T-helper 1 cell treated with Interleukin-12 subunit alpha and Interleukin-12 subunit beta and Interleukin-4 antibody, amounts not matched to agents 30 μg/mL and 1 μg/mL, for 36 hours (primary cell): ENCODE measurements around the gene HORMAD2.
A peak's percentile ranks its signal among the peaks of the same experiment; 100 is the strongest.
"Not testable (repeated sequence)": the region's sequence is repeated elsewhere in the genome, so short reads cannot be mapped to it uniquely, and the experiment has no call there.

Experiments used
- H3K27ac Mint-ChIP-seq: one replicate; pipeline ENCODE4 v1.8.0; 2021; ENCODE audit warnings: mild to moderate bottlenecking, mixed read lengths
- H3K27me3 Mint-ChIP-seq: one replicate; pipeline ENCODE4 v1.8.0; 2021; ENCODE audit warnings: low read depth, mixed read lengths
- H3K36me3 Mint-ChIP-seq: one replicate; pipeline ENCODE4 v1.8.0; 2021; ENCODE audit warnings: low read depth, mixed read lengths
- H3K4me1 Mint-ChIP-seq: one replicate; pipeline ENCODE4 v1.8.0; 2021; ENCODE audit warnings: low read depth, mixed read lengths
- H3K4me3 Mint-ChIP-seq: one replicate; pipeline ENCODE4 v1.8.0; 2021; ENCODE audit warnings: mild to moderate bottlenecking, moderate library complexity, mixed read lengths
- H3K9me3 Mint-ChIP-seq: one replicate; pipeline ENCODE4 v1.8.0; 2021; ENCODE audit warnings: mixed read lengths

The HORMAD2 gene

GRCh38 chr22:30074147-30074546 is 6.1 kb upstream of the HORMAD2 start:
- Mint-ChIP-seq H3K27me3 (peaks cover 34% of the 10 kb centered on the region), H3K9me3 (no peaks in the 10 kb centered on the region), H3K27ac (no peak overlapping the region), H3K4me3 (no peak overlapping the region), H3K36me3 (no peaks in the 10 kb centered on the region), H3K4me1 (peaks cover 14% of the 10 kb centered on the region)

DNA sequence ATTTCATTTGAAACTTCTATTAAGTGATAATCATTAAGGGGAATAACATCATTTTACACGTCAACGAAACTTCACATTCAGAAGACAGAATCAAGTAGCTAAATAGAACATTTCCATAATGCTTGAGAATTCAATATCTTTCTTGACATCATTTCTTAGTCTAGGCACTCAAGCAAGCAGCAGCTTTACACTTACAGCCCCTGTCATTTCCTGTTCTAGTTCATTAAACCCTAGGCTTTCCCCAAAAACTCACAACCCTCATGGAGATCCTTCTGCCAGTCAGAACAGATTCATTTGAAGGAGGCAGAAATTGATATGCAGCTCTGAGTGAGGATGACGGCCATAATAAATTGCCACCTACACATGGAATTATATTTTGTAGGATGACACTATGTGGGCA is 5.3 kb upstream of the HORMAD2 start:
- Mint-ChIP-seq H3K27ac (no peak overlapping the region), H3K36me3 (no peaks in the 10 kb centered on the region), H3K4me1 (peaks cover 17% of the 10 kb centered on the region), H3K4me3 (no peak overlapping the region), H3K9me3 (no peaks in the 10 kb centered on the region), H3K27me3 (peaks cover 34% of the 10 kb centered on the region)

GRCh38 chr22:30077279-30077880 is 2.9 kb upstream of the HORMAD2 start:
- H3K27me3 Mint-ChIP-seq, result peaks cover 31% of the 10 kb centered on the region
- no peak overlapping the region for H3K27ac Mint-ChIP-seq
- peaks cover 19% of the 10 kb centered on the region for H3K4me1 Mint-ChIP-seq
- peaks cover 4% of the 10 kb centered on the region for H3K9me3 Mint-ChIP-seq
- no peaks in the 10 kb centered on the region for H3K36me3 Mint-ChIP-seq
- H3K4me3 Mint-ChIP-seq, result no peak overlapping the region

- peak overlapping the region; percentile 80 for H3K27ac Mint-ChIP-seq
- no peaks in the 10 kb centered on the region for H3K36me3 Mint-ChIP-seq
- peaks cover 30% of the 10 kb centered on the region for H3K27me3 Mint-ChIP-seq
- H3K4me3 Mint-ChIP-seq, result peak overlapping the region; percentile 61
- H3K4me1 Mint-ChIP-seq, result peaks cover 19% of the 10 kb centered on the region
- H3K9me3 Mint-ChIP-seq, result peaks cover 5% of the 10 kb centered on the region
Measured at GRCh38 chr22:30078320-30079311, 1.6 kb upstream of the HORMAD2 start.

- no peaks in the 10 kb centered on the region for H3K36me3 Mint-ChIP-seq
- peaks cover 15% of the 10 kb centered on the region for H3K27me3 Mint-ChIP-seq
- H3K4me3 Mint-ChIP-seq, result no peak overlapping the region
- H3K27ac Mint-ChIP-seq, result no peak overlapping the region
- peaks cover 19% of the 10 kb centered on the region for H3K4me1 Mint-ChIP-seq
- peaks cover 10% of the 10 kb centered on the region for H3K9me3 Mint-ChIP-seq
Measured at GRCh38 chr22:30080805-30081204, 541 bp downstream of the HORMAD2 start.

DNA sequence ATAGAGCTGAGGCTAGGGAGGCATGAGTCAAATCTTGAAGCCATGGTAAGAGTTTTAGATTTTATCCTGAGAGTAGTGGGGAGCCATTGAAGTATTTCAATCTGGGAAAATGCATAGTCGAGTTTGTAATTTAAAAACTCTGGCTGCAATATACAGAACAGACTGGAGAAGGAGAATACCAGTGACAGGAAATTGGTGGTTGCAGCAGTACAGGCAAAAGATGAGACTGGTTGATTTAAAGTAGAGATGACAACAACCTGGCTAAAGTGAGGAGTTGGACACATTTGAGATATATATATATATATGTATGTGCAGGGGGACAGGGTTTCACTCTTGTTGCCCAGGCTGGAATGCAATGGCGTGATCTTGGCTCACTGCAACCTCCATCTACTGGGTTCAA is 6.2 kb downstream of the HORMAD2 start:
- Mint-ChIP-seq H3K36me3 (no peaks in the 10 kb centered on the region), H3K4me1 (peaks cover 12% of the 10 kb centered on the region), H3K4me3 (no peak overlapping the region), H3K9me3 (peaks cover 5% of the 10 kb centered on the region), H3K27ac (no peak overlapping the region), H3K27me3 (no peaks in the 10 kb centered on the region)

DNA sequence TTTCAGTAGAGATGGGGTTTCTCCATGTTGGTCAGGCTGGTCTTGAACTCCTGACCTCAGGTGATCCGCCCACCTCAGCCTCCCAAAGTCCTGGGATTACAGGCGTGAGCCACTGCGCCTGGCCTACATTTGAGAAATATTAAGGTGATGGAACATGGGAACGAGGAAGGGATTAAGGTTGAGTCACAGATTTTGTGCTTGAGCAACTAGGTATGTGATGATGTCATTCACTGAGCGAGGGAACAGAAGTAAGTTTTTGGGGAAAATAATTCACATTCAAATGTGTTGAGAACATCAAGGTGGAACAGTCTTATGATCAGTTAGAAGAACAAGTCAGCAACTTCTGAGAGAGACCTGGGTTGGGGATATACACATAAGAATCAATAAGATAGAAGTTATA is 6.8 kb downstream of the HORMAD2 start:
- not testable (repeated sequence) for H3K27ac Mint-ChIP-seq, H3K9me3 Mint-ChIP-seq, H3K36me3 Mint-ChIP-seq, H3K27me3 Mint-ChIP-seq, H3K4me3 Mint-ChIP-seq
- peaks cover 12% of the 10 kb centered on the region for H3K4me1 Mint-ChIP-seq

- Mint-ChIP-seq H3K9me3 (peaks cover 5% of the 10 kb centered on the region), H3K36me3 (no peaks in the 10 kb centered on the region), H3K27me3 (peaks cover 5% of the 10 kb centered on the region), H3K27ac (no peak overlapping the region), H3K4me3 (no peak overlapping the region), H3K4me1 (peaks cover 15% of the 10 kb centered on the region)
Measured at GRCh38 chr22:30087611-30088010, 7.3 kb downstream of the HORMAD2 start.

DNA sequence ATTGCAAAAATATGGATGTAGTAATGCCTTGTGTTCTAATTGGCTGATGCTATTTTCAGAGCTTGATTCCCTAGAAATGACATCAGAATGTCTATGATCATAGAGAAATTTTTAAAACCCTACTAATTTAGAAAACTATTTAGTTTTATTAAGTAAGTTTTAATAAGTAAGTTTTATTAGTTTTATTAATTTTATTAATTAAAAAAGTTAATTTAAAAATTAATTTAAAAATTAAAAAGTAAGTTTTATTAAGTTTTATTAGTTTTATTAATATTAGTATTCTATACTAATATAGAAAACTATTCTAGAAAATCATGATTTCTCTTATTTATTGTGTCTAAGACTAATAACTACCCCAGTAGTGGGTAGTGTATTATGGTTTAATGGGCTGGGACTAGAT is 8.2 kb downstream of the HORMAD2 start:
- no peak overlapping the region for H3K4me3 Mint-ChIP-seq
- H3K36me3 Mint-ChIP-seq, result no peaks in the 10 kb centered on the region
- no peak overlapping the region for H3K27ac Mint-ChIP-seq
- peaks cover 15% of the 10 kb centered on the region for H3K4me1 Mint-ChIP-seq
- H3K9me3 Mint-ChIP-seq, result peaks cover 10% of the 10 kb centered on the region
- peaks cover 5% of the 10 kb centered on the region for H3K27me3 Mint-ChIP-seq

GRCh38 chr22:30089655-30089974 is 9.4 kb downstream of the HORMAD2 start:
- Mint-ChIP-seq H3K27me3 (peaks cover 5% of the 10 kb centered on the region), H3K9me3 (peaks cover 11% of the 10 kb centered on the region), H3K27ac (no peak overlapping the region), H3K36me3 (no peaks in the 10 kb centered on the region), H3K4me1 (peaks cover 15% of the 10 kb centered on the region), H3K4me3 (no peak overlapping the region)

DNA sequence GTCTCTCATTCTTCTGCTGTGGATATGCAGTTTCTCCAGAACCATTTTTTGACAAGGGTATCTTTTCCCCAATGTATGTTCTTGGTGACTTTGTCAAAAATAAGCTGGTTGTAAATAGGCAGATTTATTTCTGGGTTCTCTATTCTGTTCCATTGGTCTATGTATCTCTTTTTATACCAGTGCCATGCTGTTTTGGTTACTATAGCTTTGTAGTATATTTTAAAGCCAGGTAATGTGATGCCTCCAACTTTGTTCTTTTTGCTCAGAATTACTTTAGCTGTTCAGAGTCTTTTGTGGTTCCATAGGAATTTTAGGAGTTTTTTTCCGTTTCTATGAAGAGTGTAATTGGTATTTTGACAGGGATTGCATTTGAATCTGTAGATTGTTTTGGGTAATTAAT is 12.4 kb downstream of the HORMAD2 start:
- Mint-ChIP-seq H3K4me3 (no peak overlapping the region), H3K4me1 (peaks cover 5% of the 10 kb centered on the region), H3K9me3 (peaks cover 23% of the 10 kb centered on the region), H3K27ac (no peak overlapping the region), H3K27me3 (peaks cover 5% of the 10 kb centered on the region), H3K36me3 (peaks cover 3% of the 10 kb centered on the region)

DNA sequence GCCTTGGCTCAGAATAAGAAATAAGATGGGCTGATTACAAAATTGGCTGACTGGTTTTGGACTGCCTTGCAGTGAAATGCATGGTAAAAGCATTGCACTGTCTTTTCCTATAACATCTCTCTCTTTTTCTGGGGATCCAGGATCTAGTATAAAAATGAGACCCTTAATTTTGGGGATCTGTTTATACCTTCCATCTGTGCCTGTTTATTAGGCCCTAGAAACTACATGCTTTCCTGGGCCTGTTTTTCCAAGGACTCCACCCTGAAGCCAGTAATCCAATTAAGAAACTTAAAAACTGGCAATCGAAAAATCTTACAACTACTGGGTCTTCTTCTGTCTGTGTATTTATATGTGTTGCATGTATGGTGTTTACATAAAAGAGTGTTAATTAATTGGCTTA is 14.5 kb downstream of the HORMAD2 start:
- Mint-ChIP-seq H3K36me3 (peaks cover 3% of the 10 kb centered on the region), H3K4me1 (peaks cover 3% of the 10 kb centered on the region), H3K4me3 (no peak overlapping the region), H3K27me3 (peaks cover 5% of the 10 kb centered on the region), H3K27ac (no peak overlapping the region), H3K9me3 (peaks cover 23% of the 10 kb centered on the region)

DNA sequence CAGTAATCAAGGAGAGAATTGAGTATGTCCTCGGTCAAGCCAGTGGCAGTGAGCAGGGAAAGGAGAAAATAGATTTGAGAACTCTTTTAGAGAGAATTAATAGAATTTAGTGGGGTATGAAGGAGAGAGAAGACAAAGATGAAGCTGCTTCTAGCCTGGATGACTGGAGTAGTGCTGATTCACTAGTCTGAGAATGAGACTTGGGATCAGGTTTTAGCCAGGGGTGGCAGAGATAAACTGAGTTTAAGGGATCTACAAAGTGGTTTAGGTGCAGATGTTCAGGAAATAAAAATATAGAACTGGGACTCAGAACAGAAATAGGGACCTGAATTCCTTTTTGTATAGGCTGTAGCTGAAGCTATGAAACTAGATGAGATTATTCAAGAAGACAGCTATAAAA is 17.6 kb downstream of the HORMAD2 start:
- H3K4me1 Mint-ChIP-seq, result peaks cover 15% of the 10 kb centered on the region
- H3K27ac Mint-ChIP-seq, result no peak overlapping the region
- no peak overlapping the region for H3K4me3 Mint-ChIP-seq
- no peaks in the 10 kb centered on the region for H3K27me3 Mint-ChIP-seq
- peaks cover 6% of the 10 kb centered on the region for H3K36me3 Mint-ChIP-seq
- peaks cover 26% of the 10 kb centered on the region for H3K9me3 Mint-ChIP-seq

DNA sequence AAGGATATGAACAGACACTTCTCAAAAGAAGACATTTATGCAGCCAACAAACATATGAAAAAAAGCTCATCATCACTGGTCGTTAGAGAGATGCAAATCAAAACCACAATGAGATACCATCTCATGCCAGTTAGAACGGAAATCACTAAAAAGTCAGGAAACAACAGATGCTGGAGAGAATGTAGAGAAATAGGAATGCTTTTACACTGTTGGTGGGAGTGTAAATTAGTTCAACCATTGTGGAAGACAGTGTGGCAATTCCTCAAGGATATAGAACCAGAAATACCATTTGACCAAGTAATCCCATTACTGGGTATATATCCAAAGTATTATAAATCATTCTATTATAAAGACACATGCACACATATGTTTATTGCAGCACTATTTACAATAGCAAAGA is 20.5 kb downstream of the HORMAD2 start:
- Mint-ChIP-seq H3K27ac (peak overlapping the region; percentile 4), H3K4me3 (peak overlapping the region; percentile 33), H3K4me1 (peaks cover 29% of the 10 kb centered on the region)
- not testable (repeated sequence) for H3K36me3 Mint-ChIP-seq, H3K9me3 Mint-ChIP-seq, H3K27me3 Mint-ChIP-seq

DNA sequence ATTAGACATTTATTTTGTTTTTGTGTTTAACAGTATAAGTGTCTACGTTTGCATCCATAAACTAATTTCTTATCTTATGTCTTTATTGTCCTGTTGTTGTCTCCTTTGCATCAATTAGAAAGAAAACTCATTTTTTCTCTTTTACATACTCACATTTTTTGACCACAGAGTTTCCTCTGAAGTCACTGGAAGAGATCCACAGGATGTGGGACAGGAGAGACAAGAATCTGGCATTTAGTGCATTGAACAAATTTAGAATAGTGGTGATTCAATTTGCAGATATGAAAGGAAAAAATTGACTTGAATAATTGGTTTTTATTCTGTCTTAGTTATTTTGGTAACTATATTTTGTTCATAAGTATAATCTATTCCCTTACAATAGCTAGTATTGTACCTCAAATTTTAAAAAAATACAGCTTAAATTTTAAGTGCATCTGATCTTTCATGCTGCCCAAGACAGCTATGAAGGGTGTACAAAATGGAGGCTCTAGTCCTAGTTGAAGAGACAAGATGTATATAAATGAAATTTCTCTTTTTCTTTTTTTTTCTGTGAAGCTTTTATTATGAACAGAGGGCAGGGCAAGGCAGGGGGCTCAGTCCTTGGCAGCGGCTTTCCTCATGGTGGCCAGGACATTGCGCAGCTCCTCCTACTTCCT is 24.4 kb downstream of the HORMAD2 start:
- H3K4me3 Mint-ChIP-seq, result peak overlapping the region; percentile 38
- H3K4me1 Mint-ChIP-seq, result peaks cover 43% of the 10 kb centered on the region
- peaks cover 2% of the 10 kb centered on the region for H3K36me3 Mint-ChIP-seq
- peaks cover 4% of the 10 kb centered on the region for H3K9me3 Mint-ChIP-seq
- H3K27me3 Mint-ChIP-seq, result no peaks in the 10 kb centered on the region
- peak overlapping the region; percentile 76 for H3K27ac Mint-ChIP-seq
